LNCAP (cell line): ENCODE data around the gene BRAT1.

Experiments used
- CTCF ChIP-seq: fragments of 450-650 bp; IDR thresholded peaks from 2 replicates; pipeline ENCODE4 v1.5.1; 2017; ENCODE audit warnings: mild to moderate bottlenecking

BRAT1 gene

GRCh38 chr7:2571409-2571808 is 16.1 kb upstream of the BRAT1 start:
- no peak for TF ChIP-seq CTCF

GRCh38 chr7:2570021-2570420 is 14.7 kb upstream of the BRAT1 start:
- no peak for TF ChIP-seq CTCF

DNA sequence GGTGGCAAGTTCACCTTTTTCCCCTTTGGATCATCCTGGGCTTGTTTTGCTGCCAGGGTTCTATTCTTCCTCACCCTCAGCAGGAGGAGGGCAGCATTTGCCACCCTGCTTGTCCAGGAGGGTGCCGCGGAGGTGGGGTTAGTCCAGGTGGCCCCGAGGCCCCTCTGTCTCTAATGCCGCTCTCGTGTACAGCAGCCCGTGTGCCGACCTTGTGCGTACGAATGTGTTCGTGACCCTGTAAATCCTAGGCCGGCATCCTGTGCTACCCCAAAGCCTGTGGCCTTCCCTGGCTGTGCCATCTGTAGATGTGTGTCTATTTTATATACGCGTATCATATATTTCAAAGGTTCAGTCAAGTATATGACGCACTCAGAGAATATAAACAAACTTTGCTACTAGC is 14.1 kb upstream of the BRAT1 start:
- no peak for TF ChIP-seq CTCF

DNA sequence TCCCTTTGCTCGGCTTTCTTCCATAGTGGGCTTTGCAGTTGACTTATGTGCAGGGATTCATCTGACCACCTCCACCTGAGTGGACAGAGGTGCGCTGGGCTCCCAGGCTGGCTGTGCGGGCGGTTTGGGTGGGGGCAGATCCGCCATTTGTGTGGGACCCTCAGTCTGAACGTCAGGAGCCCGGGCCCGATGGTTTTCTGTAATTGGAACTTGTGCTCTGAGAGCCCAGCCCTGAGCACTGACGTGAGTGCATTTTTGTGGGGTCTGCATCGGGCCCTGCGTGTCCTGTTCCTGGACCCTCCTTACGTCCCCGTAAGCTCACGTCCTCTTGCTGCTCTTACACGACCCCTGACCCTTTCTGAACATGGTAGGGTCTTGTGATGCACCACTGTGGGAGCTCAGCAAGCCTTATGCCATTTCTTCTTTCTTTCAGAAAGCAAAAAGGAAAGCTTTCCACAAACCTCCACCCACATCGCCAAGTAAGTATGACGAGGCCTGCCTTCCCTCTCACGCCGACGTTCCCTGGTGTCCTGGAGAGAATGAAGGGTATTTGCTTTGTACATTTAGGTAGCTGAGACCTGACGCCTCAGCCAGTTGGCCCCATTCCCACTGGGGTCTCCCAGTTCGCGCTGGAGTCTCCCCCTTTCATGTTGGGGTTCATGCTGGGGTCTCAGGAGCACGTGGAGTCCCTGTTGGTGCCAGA is 13.3 kb upstream of the BRAT1 start:
- no peak for TF ChIP-seq CTCF

DNA sequence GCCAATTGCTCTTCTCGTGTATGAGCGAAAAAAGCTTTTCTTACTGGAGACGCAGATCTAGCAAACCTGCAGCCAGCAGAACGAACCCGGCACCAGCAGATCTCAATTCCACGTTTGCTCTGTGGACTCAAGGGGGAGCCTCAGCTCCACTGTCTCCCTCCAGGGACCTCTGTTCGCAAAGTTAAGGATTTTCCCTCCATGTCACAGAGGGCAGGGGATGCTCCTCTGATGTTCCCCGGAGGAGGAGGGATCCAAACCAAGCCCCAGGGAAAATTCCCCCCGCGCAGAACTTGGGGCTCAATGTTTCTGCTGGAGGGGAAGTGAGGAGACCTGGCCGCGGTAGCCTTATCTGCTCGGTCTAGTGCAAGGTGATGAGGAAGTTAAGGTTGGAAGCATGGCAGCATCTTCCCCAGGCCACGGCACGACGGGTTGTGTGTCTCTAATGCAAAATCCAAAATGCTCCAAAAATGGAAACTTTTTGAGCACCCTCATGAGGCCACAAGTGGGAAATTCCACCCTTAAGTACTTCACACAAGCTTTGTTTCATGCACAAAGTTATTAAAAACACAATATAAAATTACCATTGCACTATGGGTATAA is 12.5 kb upstream of the BRAT1 start:
- no peak for TF ChIP-seq CTCF

DNA sequence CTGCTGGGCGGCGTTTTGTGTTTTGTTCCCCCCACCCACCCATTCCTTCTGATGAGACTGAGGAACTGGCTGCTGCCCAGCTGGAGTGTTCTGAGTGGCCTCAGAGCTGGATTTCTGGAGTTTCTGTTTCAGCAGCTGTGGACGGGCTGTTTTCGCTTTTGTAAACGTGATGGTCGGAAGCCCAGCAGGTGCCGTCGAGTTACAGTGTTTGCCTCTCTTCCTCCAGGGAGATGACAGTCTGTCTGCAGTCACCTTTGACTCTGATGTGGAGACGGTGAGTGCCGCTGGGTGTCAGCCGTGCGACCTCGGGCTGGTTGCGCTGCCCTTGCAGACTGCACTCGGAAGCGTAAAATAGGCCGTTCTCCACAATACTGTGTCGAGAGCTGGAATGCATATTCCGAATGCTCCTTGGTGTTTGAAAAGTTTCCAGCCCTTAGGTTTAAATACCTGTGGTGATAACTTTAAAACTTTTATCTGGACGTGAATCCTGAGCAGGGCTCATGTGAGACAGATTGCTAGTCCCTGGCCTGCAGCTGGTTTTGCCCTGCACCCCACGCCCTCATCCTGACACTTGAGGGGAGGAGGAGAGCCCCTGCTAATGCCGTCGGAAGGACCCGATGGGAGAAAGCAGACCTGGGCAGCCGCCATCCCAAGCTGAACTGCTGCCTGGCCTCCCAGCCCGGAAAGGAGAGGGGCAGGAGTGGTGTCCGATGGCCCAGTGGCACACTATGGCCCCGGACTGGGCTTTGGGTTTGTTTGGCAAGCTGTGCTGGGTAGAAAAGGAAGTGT is 11.8 kb upstream of the BRAT1 start:
- no peak for TF ChIP-seq CTCF

DNA sequence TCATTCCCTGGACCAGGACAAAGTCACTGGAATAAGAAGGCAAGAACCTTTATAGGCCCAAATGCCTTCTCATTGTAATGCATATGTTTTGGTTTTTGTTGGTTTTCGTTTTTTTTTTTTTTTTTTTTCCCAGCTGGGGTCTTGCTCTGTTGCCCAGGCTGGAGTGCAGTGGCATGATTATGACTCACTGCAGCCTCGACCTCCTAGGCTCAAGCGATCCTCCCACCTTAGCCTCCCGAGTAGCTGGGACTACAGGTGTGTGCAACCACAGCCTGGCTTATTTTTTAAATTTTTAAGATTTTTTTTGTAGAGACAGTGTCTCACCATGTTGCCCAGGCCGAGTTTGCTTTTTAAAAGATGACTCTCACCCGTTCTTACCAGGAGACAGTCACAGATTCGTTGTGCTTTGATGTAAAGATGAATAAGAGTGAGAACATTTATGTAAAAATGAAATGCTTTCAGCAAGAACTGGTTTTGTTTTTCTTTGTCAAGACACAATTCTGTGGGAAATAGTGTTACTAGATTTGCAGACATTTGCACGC is 11.1 kb upstream of the BRAT1 start:
- no peak for TF ChIP-seq CTCF
